Parathyroid adenoma (tissue), 2 donors: ENCODE results near the gene DISC1.

Source experiments
- H2AFZ ChIP-seq: fragments of 300-600 bp; sonication (generic); one replicate; pipeline ENCODE4 v1.7.0; 2017; ENCODE audit warnings: antibody characterized with exemption, mild to moderate bottlenecking
- H3K27ac ChIP-seq: fragments of 300-600 bp; sonication (generic); one replicate; pipeline ENCODE4 v1.7.0; 2017
- H3K27me3 ChIP-seq: fragments of 300-600 bp; sonication (generic); one replicate; pipeline ENCODE4 v1.7.0; 2017; ENCODE audit warnings: low read length; ENCODE audit not compliant: control insufficient read depth, insufficient read depth
- H3K36me3 ChIP-seq: fragments of 300-600 bp; sonication (generic); one replicate; pipeline ENCODE4 v1.7.0; 2017; ENCODE audit warnings: low read length; ENCODE audit not compliant: control insufficient read depth, insufficient read depth
- H3K4me1 ChIP-seq: fragments of 300-600 bp; sonication (generic); one replicate; pipeline ENCODE4 v1.7.0; 2017; ENCODE audit warnings: control low read depth
- H3K4me2 ChIP-seq: fragments of 300-600 bp; sonication (generic); one replicate; pipeline ENCODE4 v1.7.0; 2017; ENCODE audit warnings: low read length
- H3K4me3 ChIP-seq: fragments of 300-600 bp; sonication (generic); one replicate; pipeline ENCODE4 v1.7.0; 2017; ENCODE audit warnings: low read depth, low read length
- H3K79me2 ChIP-seq: fragments of 300-600 bp; sonication (generic); one replicate; pipeline ENCODE4 v1.7.0; 2017; ENCODE audit warnings: control low read depth
- H3K9ac ChIP-seq: fragments of 300-600 bp; sonication (generic); one replicate; pipeline ENCODE4 v1.7.0; 2017; ENCODE audit warnings: mild to moderate bottlenecking
- H3K9me3 ChIP-seq: fragments of 300-600 bp; sonication (generic); one replicate; pipeline ENCODE4 v1.7.0; 2017; ENCODE audit warnings: low read length; ENCODE audit not compliant: control insufficient read depth
- CTCF ChIP-seq: fragments of 300-600 bp; sonication (generic); IDR thresholded peaks from one replicate; pipeline ENCODE4 v1.7.0; 2017; ENCODE audit warnings: antibody characterized with exemption, mild to moderate bottlenecking
- donor health status: primary hyperparathyroidism.

Gene DISC1

DNA sequence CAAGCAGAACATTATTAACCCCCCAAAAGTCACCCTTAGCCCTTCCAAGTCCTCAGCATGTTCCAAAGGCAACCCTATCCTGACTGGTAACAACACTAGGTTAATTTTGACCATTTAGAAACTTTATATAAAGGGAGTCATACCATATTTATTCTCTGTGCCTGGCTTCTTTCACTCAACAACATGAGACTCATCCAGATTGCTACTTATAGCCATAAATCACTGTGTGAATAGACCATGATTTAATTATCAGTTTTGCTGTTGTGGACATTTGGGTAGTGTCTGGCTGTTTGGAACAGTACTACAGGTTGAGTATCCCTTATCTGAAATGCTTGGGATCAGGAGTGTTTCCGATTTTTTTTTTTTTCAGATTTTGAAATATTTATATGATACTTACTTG lies 252.1 kb downstream of the DISC1 start:
- Histone ChIP-seq H3K9ac (no peak overlapping the region), H3K79me2 (no peaks in the 10 kb centered on the region), H3K27ac (no peak overlapping the region), H3K9me3 (no peaks in the 10 kb centered on the region), H3K36me3 (no peaks in the 10 kb centered on the region), H3K4me1 (no peaks in the 10 kb centered on the region), H3K27me3 (no peaks in the 10 kb centered on the region), H2AFZ (no peak overlapping the region), H3K4me2 (no peak overlapping the region), H3K4me3 (no peak overlapping the region)
- no peak for TF ChIP-seq CTCF

DNA sequence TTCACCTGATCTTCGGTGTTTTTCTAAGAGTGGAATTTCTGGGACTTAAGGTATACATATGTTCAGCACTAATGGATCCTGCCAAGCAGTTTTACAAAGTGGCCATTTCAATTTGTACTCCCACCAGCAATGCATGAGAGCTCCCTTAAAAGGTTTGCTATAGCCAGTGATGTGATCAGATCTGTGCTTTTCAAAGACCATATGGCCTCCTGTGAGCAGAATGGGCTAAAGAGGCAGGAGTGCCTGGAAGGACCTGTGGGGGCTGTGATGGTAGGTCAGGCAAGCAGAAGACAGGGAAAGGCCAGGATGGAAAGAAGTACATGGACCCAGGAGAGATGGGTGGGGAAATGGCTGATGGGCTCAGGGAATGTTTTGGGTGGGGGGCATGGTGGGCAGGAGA lies 252.7 kb downstream of the DISC1 start:
- no peak overlapping the region for H3K4me3 ChIP-seq
- no peak overlapping the region for H3K4me2 ChIP-seq
- no peaks in the 10 kb centered on the region for H3K9me3 ChIP-seq
- H3K9ac ChIP-seq, result no peak overlapping the region
- H3K4me1 ChIP-seq, result no peaks in the 10 kb centered on the region
- H3K79me2 ChIP-seq, result no peaks in the 10 kb centered on the region
- TF ChIP-seq CTCF, result no peak
- H3K27ac ChIP-seq, result no peak overlapping the region
- no peaks in the 10 kb centered on the region for H3K27me3 ChIP-seq
- no peaks in the 10 kb centered on the region for H3K36me3 ChIP-seq
- no peak overlapping the region for H2AFZ ChIP-seq

DNA sequence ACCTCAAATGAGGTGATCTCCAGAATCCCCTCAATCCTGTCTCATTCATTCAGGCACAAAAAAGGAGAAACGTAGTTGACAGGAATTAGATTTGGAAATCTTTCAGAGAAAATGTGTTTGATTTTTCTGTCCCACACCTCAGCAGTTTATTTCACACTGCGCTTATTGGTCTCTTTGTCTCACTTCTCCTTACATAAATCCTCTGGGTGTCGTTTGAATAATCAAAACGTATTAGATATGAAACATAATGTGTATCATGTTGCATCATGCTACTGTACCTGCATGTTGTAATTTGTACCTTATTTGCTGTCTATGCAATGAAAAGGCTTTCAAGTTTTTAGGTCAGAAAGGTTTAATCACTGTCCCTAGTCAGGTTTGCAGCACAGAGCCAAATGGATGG lies 255.7 kb downstream of the DISC1 start:
- no peak for TF ChIP-seq CTCF
- H3K27me3 ChIP-seq, result no peaks in the 10 kb centered on the region
- H3K4me2 ChIP-seq, result no peak overlapping the region
- H3K79me2 ChIP-seq, result no peaks in the 10 kb centered on the region
- no peak overlapping the region for H2AFZ ChIP-seq
- H3K9me3 ChIP-seq, result no peaks in the 10 kb centered on the region
- no peak overlapping the region for H3K9ac ChIP-seq
- no peak overlapping the region for H3K4me3 ChIP-seq
- no peaks in the 10 kb centered on the region for H3K4me1 ChIP-seq
- H3K27ac ChIP-seq, result no peak overlapping the region
- H3K36me3 ChIP-seq, result no peaks in the 10 kb centered on the region

GRCh38 chr1:231882790-231883189 lies 256.2 kb downstream of the DISC1 start:
- H3K36me3 ChIP-seq, result no peaks in the 10 kb centered on the region
- no peak overlapping the region for H3K4me3 ChIP-seq
- no peaks in the 10 kb centered on the region for H3K9me3 ChIP-seq
- H3K27me3 ChIP-seq, result no peaks in the 10 kb centered on the region
- no peak overlapping the region for H3K4me2 ChIP-seq
- no peak overlapping the region for H3K9ac ChIP-seq
- no peaks in the 10 kb centered on the region for H3K79me2 ChIP-seq
- H2AFZ ChIP-seq, result no peak overlapping the region
- no peak overlapping the region for H3K27ac ChIP-seq
- no peak for TF ChIP-seq CTCF
- no peaks in the 10 kb centered on the region for H3K4me1 ChIP-seq

DNA sequence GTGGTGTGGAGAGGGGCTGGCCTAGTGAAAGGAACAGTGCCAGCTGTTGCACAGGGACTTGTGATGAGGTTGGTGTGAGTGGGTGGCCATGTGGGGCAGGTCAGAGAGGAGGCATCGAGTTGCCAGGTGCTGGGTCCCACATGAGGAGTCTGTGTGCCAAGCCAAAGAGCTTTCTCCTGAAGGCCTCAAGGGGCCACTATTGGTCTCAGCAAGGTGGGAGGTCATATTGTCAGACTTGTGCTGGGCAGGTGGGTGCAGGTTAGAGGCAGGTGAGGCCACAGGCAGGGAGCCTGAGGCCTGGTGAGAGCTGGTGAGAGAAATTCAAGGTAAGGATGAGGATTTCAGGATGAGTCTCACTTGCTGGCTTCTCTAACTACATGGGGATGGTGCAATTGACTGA lies 256.8 kb downstream of the DISC1 start:
- H3K4me1 ChIP-seq, result no peaks in the 10 kb centered on the region
- no peak overlapping the region for H3K9ac ChIP-seq
- no peak for TF ChIP-seq CTCF

More for the DNA sequence above, 256.8 kb downstream of the DISC1 start:
- Histone ChIP-seq H3K4me2 (no peak overlapping the region), H3K27me3 (no peaks in the 10 kb centered on the region), H3K9me3 (no peaks in the 10 kb centered on the region), H3K36me3 (no peaks in the 10 kb centered on the region), H3K4me3 (no peak overlapping the region), H3K79me2 (no peaks in the 10 kb centered on the region), H2AFZ (no peak overlapping the region), H3K27ac (no peak overlapping the region)
